ENCODE results near the gene PHF10.

DNA sequence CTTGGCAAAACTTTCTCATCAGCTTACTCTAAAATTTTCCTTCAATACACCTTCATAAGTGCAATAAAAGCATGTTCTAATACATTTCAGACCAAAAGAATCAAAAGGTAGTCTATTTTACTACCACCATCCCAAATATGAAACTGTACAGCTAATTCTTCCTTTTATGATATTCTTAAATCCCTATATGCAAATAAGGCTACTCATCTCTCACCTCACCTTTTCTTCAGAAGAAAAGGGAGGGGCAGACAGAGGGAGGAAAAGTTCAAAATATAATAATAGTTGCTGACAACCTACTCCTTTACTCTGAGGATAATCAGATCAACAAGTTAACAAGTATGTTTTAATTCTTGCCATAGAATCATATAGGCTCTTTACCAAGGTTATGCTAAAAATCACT is 15.0 kb downstream of the PHF10 start:
- TF ChIP-seq, protein P1, sequence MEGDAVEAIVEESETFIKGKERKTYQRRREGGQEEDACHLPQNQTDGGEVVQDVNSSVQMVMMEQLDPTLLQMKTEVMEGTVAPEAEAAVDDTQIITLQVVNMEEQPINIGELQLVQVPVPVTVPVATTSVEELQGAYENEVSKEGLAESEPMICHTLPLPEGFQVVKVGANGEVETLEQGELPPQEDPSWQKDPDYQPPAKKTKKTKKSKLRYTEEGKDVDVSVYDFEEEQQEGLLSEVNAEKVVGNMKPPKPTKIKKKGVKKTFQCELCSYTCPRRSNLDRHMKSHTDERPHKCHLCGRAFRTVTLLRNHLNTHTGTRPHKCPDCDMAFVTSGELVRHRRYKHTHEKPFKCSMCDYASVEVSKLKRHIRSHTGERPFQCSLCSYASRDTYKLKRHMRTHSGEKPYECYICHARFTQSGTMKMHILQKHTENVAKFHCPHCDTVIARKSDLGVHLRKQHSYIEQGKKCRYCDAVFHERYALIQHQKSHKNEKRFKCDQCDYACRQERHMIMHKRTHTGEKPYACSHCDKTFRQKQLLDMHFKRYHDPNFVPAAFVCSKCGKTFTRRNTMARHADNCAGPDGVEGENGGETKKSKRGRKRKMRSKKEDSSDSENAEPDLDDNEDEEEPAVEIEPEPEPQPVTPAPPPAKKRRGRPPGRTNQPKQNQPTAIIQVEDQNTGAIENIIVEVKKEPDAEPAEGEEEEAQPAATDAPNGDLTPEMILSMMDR (conservative IDR thresholded peaks at IDR 0.05; ENCODE audit: low read depth, low read length): no peak
- TF ChIP-seq EZH2 (IDR thresholded peaks at IDR 0.05; ENCODE audit: low read length, unreplicated experiment) (no peak), EZH2phosphoT487 (IDR thresholded peaks at IDR 0.05; ENCODE audit: borderline replicate concordance, low read length) (no peak)

Measured in PC-3 (cell line).